ENCODE results near the gene GALNT7. TPM values are rescaled to one million over a fixed set of nuclear protein-coding genes. Genes with fewer than 3 reads are reported as not detected.

The GALNT7 gene
- total RNA-seq, 1 experiment from 2014 or later = 13.8 TPM

GRCh38 chr4:173174184-173174583, 5.6 kb downstream of the GALNT7 start:
- no peaks in the 10 kb centered on the region for H3K27me3 ChIP-seq (ENCODE audit: low read length)
- H3K27ac ChIP-seq (ENCODE audit: low read length) = no peak overlapping the region
- peaks cover 10% of the 10 kb centered on the region for H4K20me1 ChIP-seq (ENCODE audit: low read length)
- ChIA-PET CTCF (no interaction called here), POLR2A (ENCODE audit: unreplicated experiment) (no interaction called here)
- BruUV-seq (replicated peaks) = no TSS peak
- H3F3A ChIP-seq (ENCODE audit: low read length, unreplicated experiment) = no peaks in the 10 kb centered on the region
- no peak overlapping the region for H3K9ac ChIP-seq (ENCODE audit: low read length)
- no peak overlapping the region for H3K4me2 ChIP-seq (ENCODE audit: low read length)
- H3K9me3 ChIP-seq (ENCODE audit: low read length) = no peaks in the 10 kb centered on the region
- DNase-seq (no peak), ATAC-seq (no peak)
- H2AFZ ChIP-seq (ENCODE audit: low read length) = no peak overlapping the region
- TF ChIP-seq EZH2 (IDR thresholded peaks at IDR 0.05; ENCODE audit: low read length, unreplicated experiment) (no peak), EZH2phosphoT487 (IDR thresholded peaks at IDR 0.05; ENCODE audit: borderline replicate concordance, low read length) (no peak)
- TF ChIP-seq, protein P1, sequence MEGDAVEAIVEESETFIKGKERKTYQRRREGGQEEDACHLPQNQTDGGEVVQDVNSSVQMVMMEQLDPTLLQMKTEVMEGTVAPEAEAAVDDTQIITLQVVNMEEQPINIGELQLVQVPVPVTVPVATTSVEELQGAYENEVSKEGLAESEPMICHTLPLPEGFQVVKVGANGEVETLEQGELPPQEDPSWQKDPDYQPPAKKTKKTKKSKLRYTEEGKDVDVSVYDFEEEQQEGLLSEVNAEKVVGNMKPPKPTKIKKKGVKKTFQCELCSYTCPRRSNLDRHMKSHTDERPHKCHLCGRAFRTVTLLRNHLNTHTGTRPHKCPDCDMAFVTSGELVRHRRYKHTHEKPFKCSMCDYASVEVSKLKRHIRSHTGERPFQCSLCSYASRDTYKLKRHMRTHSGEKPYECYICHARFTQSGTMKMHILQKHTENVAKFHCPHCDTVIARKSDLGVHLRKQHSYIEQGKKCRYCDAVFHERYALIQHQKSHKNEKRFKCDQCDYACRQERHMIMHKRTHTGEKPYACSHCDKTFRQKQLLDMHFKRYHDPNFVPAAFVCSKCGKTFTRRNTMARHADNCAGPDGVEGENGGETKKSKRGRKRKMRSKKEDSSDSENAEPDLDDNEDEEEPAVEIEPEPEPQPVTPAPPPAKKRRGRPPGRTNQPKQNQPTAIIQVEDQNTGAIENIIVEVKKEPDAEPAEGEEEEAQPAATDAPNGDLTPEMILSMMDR (conservative IDR thresholded peaks at IDR 0.05; ENCODE audit: low read depth, low read length) = no peak
- no peak overlapping the region for H3K4me3 ChIP-seq (ENCODE audit: low read length)
- peaks cover 35% of the 10 kb centered on the region for H3K4me1 ChIP-seq (ENCODE audit: insufficient read depth, low read length)
- H3K9me2 ChIP-seq (replicated peaks; ENCODE audit: low read length) = no peaks in the 10 kb centered on the region
- peaks cover 96% of the 10 kb centered on the region for H3K79me2 ChIP-seq (ENCODE audit: low read length)
- intact Hi-C loops (cut with micrococcal nuclease) = no loop called here
- no peaks in the 10 kb centered on the region for H3K36me3 ChIP-seq (ENCODE audit: low read depth, low read length)

DNA sequence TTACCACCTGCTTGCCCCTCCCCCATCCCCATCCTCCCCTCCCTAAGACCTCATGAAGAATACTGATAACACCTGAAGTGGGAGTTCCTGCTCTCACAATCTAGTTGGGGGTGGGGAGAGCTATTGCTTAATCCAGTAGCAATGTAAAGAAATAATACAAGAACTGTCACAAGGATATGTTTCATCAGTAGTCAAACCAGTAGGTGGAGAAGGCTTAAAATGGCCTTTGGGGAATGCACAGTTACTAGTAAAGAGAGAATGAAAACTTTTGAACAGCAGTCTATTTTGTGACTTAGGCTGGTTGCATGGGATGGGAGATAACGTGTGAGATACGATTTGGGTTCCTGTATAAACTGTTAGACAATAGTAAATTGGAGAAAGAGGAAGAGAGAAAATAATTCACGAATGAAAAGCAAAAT, 6.0 kb downstream of the GALNT7 start:
- DNase-seq = peak; percentile 10
- POLR2A ChIA-PET (ENCODE audit: unreplicated experiment) = no interaction called here
- H3K4me1 ChIP-seq (ENCODE audit: insufficient read depth, low read length) = peaks cover 39% of the 10 kb centered on the region
- no peak overlapping the region for H3K27ac ChIP-seq (ENCODE audit: low read length)
- no peak overlapping the region for H3K4me2 ChIP-seq (ENCODE audit: low read length)
- peaks cover 10% of the 10 kb centered on the region for H4K20me1 ChIP-seq (ENCODE audit: low read length)
- intact Hi-C loops (cut with micrococcal nuclease) = loop anchor here (5.0 kb wide), 1 partner anchor 38 kb away; no protein-coding TSS in a partner anchor
- no peak overlapping the region for H2AFZ ChIP-seq (ENCODE audit: low read length)
- CTCF ChIA-PET = no interaction called here
- no peaks in the 10 kb centered on the region for H3K9me3 ChIP-seq (ENCODE audit: low read length)
- no peak overlapping the region for H3K9ac ChIP-seq (ENCODE audit: low read length)
- BruUV-seq (replicated peaks) = no TSS peak
- no peak overlapping the region for H3K4me3 ChIP-seq (ENCODE audit: low read length)
- H3K36me3 ChIP-seq (ENCODE audit: low read depth, low read length) = no peaks in the 10 kb centered on the region
- H3K27me3 ChIP-seq (ENCODE audit: low read length) = no peaks in the 10 kb centered on the region
- H3F3A ChIP-seq (ENCODE audit: low read length, unreplicated experiment) = no peaks in the 10 kb centered on the region
- H3K9me2 ChIP-seq (replicated peaks; ENCODE audit: low read length) = no peaks in the 10 kb centered on the region
- peaks cover 99% of the 10 kb centered on the region for H3K79me2 ChIP-seq (ENCODE audit: low read length)
- no peak for TF ChIP-seq EZH2phosphoT487 (IDR thresholded peaks at IDR 0.05; ENCODE audit: borderline replicate concordance, low read length)
- TF ChIP-seq EZH2 (IDR thresholded peaks at IDR 0.05; ENCODE audit: low read length, unreplicated experiment) = no peak
- TF ChIP-seq, protein P1 (conservative IDR thresholded peaks at IDR 0.05; ENCODE audit: low read depth, low read length) = no peak
- no peak for ATAC-seq

DNA sequence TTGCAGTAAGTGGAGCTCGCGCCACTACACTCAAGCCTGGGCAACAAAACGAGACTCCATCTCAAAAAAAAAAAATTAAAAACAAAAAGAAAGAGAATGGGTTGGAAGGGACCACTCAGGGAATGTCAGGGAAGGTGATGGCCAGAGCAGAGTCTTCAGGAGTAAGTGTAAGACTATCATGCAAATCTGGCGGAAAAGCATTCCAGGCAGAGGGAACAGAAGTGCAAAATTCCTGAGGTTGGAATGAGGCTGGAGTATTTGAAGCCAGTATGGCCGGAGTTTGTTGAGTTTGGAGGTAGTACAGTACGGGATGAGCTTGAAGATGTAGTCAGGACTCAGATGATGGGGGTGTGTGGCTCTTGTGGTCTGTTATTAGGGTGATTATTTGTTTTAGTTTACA, 7.4 kb downstream of the GALNT7 start:
- BruUV-seq (replicated peaks) = no TSS peak
- Histone ChIP-seq H2AFZ (ENCODE audit: low read length) (no peak overlapping the region), H3K9me2 (replicated peaks; ENCODE audit: low read length) (no peaks in the 10 kb centered on the region), H3K4me3 (ENCODE audit: low read length) (no peak overlapping the region), H3K36me3 (ENCODE audit: low read depth, low read length) (no peaks in the 10 kb centered on the region), H3K79me2 (ENCODE audit: low read length) (peaks cover 97% of the 10 kb centered on the region), H3K27me3 (ENCODE audit: low read length) (no peaks in the 10 kb centered on the region), H3F3A (ENCODE audit: low read length, unreplicated experiment) (no peaks in the 10 kb centered on the region), H3K27ac (ENCODE audit: low read length) (no peak overlapping the region), H3K4me2 (ENCODE audit: low read length) (no peak overlapping the region), H3K9me3 (ENCODE audit: low read length) (no peaks in the 10 kb centered on the region), H3K4me1 (ENCODE audit: insufficient read depth, low read length) (peaks cover 43% of the 10 kb centered on the region), H4K20me1 (ENCODE audit: low read length) (peaks cover under 1% of the 10 kb centered on the region; the same call in 1 of the 2 replicates), H3K9ac (ENCODE audit: low read length) (no peak overlapping the region)
- ATAC-seq (no peak), DNase-seq (no peak)
- ChIA-PET POLR2A (ENCODE audit: unreplicated experiment) (no interaction called here), CTCF (no interaction called here)
- intact Hi-C loops (cut with micrococcal nuclease) = loop anchor here (5.0 kb wide), 1 partner anchor 36 kb away; no protein-coding TSS in a partner anchor
- TF ChIP-seq EZH2 (IDR thresholded peaks at IDR 0.05; ENCODE audit: low read length, unreplicated experiment) (no peak), EZH2phosphoT487 (IDR thresholded peaks at IDR 0.05; ENCODE audit: borderline replicate concordance, low read length) (no peak)
- TF ChIP-seq, protein P1 (conservative IDR thresholded peaks at IDR 0.05; ENCODE audit: low read depth, low read length) = no peak

Data from PC-3 (cell line).